Limb (tissue), 2 donors: Measurements from ENCODE around the gene ALKAL2.

Experiments
- DNase-seq, 2 donors: peaks; one replicate each; pipeline ENCODE4 v3.0.0-alpha.2; 2016; ENCODE audit errors: extremely low spot score in 2 of 2

The ALKAL2 gene

DNA sequence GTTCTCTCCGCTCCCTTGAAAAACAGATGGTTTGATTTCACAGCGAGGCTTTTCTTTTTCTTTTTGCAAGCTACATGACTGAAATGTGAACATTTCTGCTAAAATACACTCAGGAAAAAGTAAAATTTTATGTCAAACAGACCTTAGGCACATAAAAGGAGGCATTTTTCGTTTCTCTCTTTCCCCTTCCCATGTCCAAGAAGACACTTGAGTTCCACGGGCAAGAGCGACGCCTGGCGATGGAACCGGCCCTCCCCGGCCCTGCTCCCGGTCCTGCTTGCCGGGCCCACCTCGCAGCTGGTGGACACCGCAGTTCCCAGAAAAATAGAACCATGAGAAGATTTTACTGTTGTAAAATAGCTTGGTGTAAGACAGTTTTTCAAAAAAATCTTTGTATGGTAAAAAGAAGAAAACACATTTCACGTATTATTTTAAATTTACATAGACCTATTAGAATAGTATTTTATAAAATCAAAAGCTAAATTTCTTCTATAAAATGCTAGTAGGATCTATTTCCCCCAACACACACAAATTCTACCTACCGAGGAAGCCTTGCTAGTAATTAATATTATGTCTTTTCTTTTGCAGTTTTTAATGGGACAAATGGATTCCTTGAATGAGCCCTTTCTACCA is 2.3 kb upstream of the ALKAL2 start:
- DNase-seq: peak; percentile 81 to 87

GRCh38 chr2:289362-290089 is 1.6 kb upstream of the ALKAL2 start:
- peak in 1 of 2 donors; percentile 59 for DNase-seq

- peak in 1 of 2 donors; percentile 44 for DNase-seq
These were observed 969 bp upstream of the ALKAL2 start for GRCh38 chr2:288758-289361.

DNA sequence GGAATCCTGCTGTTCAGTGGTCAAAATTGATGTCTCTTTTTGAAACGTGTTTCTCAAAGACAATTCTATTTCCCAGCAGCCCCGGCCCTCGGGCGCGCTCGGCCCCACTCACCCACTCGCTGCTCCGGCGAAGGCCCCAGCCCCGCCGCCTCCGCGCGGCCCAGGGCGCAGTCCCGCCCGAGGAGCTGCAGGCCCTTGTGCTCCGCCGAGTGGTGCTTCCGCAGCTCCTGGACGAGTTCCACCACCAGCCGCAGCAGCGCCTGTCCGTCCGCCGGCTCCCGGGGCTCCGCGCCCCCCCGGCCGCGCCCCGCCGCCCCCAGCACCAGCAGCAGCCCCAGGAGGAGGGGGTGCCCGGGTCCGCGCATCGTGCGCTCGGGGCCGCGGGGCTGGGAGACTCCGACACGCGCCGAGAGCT is 413 bp downstream of the ALKAL2 start:
- DNase-seq: peak in 1 of 2 donors; percentile 71

DNA sequence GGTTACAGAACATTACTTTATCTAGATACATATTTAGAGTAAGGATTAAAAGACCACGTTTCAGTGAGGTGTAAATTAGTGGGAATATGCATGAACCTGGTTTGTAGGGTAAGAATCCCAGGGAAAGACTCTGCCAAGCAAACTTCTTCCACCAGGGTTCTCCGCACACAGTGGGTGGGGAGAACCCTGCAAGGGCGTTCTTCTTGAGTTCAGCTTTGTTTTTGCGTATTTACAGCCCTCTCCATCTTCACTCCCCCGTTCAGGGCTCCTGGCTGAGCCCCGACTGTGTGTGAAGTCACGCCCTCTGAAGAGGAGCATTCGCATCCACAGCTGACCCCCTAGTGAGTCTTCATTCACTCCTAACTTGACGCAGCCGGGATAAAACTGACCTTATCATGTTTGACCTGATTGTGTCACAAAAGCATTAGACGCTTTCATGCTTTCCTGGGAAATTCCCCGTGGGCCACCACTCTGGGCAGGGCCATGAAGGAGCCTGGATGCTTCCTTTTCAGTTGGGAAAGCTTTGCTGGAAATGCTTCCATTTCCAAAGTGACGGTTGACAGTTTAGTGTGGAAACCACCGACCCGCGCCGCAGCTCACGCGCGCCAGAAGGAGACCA is 1.0 kb downstream of the ALKAL2 start:
- DNase-seq: no peak

GRCh38 chr2:286035-286434 is 1.9 kb downstream of the ALKAL2 start:
- DNase-seq: no peak

GRCh38 chr2:285531-285930 is 2.4 kb downstream of the ALKAL2 start:
- no peak for DNase-seq

GRCh38 chr2:284896-285492 is 2.9 kb downstream of the ALKAL2 start:
- no peak for DNase-seq

DNA sequence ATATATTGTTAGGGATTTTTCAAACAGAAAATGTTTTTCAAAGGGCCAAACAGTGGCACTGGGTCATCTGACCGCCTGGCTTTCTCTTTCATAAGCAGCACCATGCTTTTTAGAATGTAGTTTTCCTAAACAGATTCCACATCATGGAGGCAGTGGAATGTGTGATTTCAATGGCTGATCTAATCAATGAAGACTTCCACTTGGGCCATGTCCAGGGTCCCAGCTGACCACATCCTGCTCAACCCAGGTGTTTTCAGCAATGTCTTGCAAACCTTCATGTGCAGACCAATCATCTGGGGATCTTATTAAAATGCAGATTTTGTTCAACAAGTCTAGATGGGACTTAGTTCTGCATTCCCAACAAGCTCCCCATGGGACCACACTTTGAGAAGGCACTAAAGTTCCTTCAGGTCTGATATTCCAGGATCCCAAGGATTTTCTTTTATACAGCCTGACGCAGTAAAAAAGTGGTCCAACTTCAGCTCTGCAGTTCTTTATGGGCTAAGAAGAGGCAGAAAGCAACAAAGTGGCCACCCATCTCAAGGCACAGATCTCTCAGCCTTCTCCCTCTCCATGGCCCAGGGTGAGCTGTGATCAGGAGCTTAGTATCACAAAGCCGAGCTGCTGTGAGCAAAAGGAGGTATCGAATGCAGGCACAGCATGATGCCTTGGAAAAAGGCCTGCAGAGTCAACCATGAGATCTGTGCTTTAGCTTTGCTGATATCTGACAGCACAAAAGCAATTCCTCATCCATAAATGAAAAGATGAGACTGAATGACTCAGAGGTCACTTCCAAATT is 3.7 kb downstream of the ALKAL2 start:
- no peak for DNase-seq

DNA sequence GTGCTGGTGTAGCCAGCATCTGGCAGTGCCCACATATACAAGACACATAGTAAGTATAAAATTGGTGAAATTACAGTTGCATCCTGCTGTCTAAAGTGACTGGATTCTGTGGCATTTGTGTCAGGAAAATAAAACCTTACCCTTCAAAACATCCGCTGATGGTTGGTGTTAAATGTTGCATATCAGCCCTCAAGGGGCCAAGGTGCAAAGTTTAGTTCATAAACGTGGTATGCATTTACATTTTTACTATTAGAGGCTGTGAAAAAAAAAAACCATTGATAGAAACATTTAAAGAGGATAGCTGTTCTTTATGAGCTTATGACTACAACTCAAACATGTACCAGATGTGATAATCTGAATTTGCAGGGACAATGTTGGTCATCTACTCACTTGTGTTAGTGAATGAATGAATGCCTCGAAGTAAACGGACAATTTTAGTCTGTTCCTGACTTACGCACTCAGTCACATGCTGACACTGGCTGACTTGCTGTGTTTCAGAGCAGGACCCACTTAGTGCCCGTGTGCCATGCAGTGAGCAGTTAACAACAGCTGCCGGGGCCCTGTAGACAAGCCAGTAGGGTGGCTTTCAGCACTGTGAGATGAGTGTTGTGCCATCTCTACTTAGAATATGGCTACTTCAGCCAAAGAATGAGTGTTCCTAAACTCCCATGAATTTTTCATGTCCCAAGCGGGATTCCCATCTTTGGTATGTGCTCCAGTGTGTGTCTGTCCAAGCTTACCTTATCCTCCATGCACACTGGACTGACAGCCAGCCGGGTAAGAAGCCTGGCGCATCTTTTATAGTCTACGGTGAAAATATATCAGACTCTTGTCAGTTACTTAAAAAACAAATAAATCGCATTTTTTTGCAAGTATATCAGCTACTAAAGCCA is 5.3 kb downstream of the ALKAL2 start:
- DNase-seq: no peak

- no peak for DNase-seq
These were observed 6.5 kb downstream of the ALKAL2 start for GRCh38 chr2:281381-281780.

DNA sequence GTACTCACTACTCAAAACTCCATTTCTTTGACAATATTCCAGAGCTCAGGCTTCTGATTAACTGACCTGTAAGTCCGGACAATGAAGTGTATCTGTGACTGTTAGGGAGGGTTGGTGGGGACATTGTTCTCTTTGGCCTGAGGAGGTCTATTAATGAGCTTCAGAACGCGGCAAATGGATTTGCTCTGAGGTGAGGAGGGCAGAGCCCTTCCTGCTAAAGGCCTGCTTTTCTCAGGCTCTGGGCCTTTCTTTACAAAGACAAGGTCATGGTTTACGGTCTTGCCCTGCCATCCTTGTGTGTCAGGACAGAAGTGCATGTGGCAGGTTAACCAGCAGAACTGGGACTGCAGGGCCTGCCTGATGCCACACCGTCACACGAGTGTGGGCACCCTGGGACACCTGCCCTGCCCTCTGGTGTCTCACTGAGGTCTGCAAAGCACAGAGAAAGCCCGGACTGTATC is 7.2 kb downstream of the ALKAL2 start:
- DNase-seq: no peak

DNA sequence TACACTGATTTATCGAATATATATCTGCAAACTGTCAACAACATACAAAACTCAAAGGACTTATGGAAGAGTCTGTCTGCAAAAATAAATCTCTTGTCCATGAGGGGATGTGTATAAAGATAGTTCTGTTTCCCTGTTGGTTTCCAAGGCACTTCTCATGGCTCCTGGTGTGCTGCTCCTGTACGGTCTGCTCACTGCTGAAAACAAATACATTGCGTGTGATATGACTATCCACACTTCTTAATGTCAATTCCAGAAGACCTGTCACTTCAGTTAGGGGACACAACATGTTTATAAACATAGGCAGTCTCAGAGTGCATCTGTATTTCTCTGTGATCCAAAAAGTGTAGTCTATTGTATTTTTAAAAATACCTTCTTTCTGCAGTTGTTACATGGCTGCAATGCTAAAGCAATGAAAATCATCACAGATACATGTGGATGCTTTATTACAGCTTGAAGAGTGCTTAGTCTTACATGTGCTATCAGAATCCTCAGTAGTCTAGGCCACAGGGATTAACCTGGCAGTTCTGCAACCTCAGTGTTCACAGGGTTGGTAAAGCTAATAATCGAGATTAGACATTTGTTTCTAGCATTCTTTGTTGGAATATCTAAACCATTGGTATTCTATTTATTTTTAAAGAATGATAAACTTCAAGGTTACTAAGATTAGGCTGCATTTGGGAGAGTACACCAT is 7.8 kb downstream of the ALKAL2 start:
- no peak for DNase-seq

DNA sequence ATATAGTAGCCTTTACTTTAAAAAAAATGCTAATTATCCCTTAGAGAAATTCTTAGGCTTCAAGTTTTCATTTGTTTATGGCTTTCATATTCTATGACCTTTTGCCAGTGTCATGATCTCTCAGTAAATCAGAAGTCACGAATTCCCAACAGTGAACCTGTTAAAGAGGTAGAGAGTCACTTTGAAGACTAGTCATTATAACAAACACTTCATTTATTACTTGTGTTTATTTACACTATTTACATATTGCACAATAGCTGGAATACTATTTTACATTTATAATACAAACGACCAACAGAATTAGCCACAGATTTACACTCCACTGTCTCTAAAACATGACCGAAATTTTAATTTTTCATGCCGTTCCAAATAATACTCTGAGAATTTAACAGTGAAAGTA is 8.5 kb downstream of the ALKAL2 start:
- DNase-seq: no peak

GRCh38 chr2:278927-279320 is 9.0 kb downstream of the ALKAL2 start:
- DNase-seq: no peak

DNA sequence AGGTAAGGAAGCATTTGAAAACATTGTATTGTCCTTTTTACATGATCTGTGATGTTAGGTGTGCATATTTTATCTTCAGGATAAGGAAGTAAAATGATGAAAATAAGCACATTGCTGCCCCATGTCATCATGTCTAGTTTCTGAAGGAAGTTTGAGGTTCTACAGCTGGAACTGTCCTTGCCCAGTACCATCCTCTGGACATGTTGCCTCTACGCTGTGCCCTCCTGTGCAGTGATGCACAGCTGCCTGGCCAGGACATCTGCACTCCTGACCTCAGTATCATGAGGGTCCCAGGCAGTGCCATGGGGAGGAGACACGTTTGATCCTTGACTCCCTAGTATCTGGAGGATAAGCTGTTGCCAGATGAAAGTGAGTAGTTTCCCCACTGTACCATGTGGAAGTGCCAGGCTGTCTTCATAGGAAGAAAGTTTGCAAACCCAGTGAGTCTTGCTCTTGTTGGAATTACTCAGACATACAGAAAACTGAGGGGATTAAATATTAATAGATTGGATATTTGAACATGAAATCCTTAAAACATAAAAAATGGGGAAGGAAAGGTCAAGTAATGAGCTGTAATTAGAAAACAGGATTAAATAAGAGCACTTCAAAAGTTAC is 9.5 kb downstream of the ALKAL2 start:
- DNase-seq: no peak

GRCh38 chr2:275466-275865 is 12.4 kb downstream of the ALKAL2 start:
- DNase-seq: no peak

DNA sequence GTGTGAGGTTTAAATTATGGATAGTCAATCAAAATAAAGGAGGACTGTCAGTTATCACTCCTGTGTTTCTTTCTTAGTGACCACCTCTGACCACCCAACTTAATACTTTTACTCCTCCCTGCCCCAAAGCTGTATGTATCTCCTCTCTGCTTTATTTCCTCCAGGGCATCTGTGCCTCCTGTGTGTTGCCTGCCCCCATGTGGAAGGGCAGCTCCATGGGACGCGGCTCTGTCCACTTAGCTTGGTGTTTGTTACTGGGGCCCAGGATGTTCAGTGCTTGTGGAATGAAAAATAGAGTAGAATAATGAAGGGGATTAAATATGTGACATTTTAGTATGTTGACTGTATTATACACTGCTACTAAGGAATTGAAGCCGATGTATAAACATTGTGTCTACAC is 13.4 kb downstream of the ALKAL2 start:
- no peak for DNase-seq

DNA sequence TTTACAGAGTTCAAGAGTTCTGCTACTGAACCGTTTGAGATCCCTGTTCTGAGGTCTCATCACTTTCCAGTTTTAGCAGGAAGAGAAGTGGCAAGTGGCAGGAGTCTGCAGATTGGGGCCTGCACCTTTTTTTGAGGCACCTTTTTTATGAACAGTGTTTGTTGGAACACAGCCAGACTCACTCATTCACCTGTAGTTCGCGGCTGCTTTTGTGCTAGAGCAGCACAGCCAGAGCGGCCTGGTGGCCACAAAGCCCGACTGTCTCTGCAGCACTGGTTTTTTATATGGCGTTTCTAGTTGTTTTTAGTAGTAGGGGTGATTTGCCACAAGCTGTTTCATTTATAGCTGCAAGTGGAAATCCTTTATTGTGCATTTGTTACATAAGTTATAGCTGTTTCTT is 14.6 kb downstream of the ALKAL2 start:
- no peak for DNase-seq
